GM12878 (cell line): ENCODE data around the gene OR2B2.

Experiments
- CBFB ChIP-seq: IDR thresholded peaks from 2 replicates; pipeline ENCODE4 v1.6.1; 2016; ENCODE audit warnings: antibody characterized with exemption, low read depth
- CHD1 ChIP-seq: IDR thresholded peaks from 2 replicates; pipeline ENCODE4 v1.6.1; 2012; ENCODE audit warnings: low read depth, low read length, improper control_type of control experiment
- JUNB ChIP-seq: IDR thresholded peaks from 2 replicates; pipeline ENCODE4 v1.6.1; 2016; ENCODE audit warnings: antibody characterized with exemption, mild to moderate bottlenecking
- JUND ChIP-seq: IDR thresholded peaks from 2 replicates; pipeline ENCODE4 v1.6.1; 2012; ENCODE audit warnings: low read depth, mild to moderate bottlenecking, low read length, improper control_type of control experiment, moderate library complexity
- MYC ChIP-seq: IDR thresholded peaks from 2 replicates; pipeline ENCODE4 v1.6.1; 2011; ENCODE audit warnings: mild to moderate bottlenecking, low read length, moderate library complexity, inconsistent platforms; ENCODE audit not compliant: insufficient read depth, insufficient replicate concordance, insufficient read length, severe bottlenecking
- NBN ChIP-seq: fragments of 450-650 bp; IDR thresholded peaks from 2 replicates; pipeline ENCODE4 v1.6.1; 2016
- NFYA ChIP-seq: IDR thresholded peaks from 2 replicates; pipeline ENCODE4 v1.6.1; 2011; ENCODE audit warnings: low read depth, mild to moderate bottlenecking, low read length, improper control_type of control experiment, borderline replicate concordance
- NRF1 ChIP-seq: conservative IDR thresholded peaks from 2 replicates; pipeline ENCODE4 v1.6.1; 2011; ENCODE audit warnings: mild to moderate bottlenecking, low read depth, low read length, improper control_type of control experiment
- POLR2A ChIP-seq: IDR thresholded peaks from 2 replicates; pipeline ENCODE4 v1.6.1; 2011; ENCODE audit warnings: low read depth, mild to moderate bottlenecking, low read length
- RBBP5 ChIP-seq: fragments of 200-600 bp; sonication (generic); conservative IDR thresholded peaks from 2 replicates; pipeline ENCODE4 v1.6.1; 2016
- TF ChIP-seq, protein P1 (sequence below), 3 experiments: IDR thresholded peaks in 2 of 3; conservative IDR thresholded peaks in 1 of 3; 2 replicates each; pipeline ENCODE4 v1.5.1; 2011; ENCODE audit warnings: low read depth in 3 of 3, low read length in 3 of 3, mild to moderate bottlenecking in 3 of 3, control low read depth in 2 of 3, moderate library complexity in 2 of 3, inconsistent platforms in 1 of 3, mixed read lengths in 1 of 3; ENCODE audit not compliant: control insufficient read depth in 2 of 3, insufficient read depth in 1 of 3; ENCODE audit errors: extremely low read depth in 1 of 3
- TF ChIP-seq, protein P2 (sequence below): IDR thresholded peaks from 2 replicates; pipeline ENCODE4 v1.6.1; 2011; ENCODE audit warnings: low read depth, low read length, improper control_type of control experiment, borderline replicate concordance
- TF ChIP-seq, protein P3 (sequence below): fragments of 450-650 bp; IDR thresholded peaks from 2 replicates; pipeline ENCODE4 v1.6.1; 2017; ENCODE audit warnings: mild to moderate bottlenecking

DNA sequence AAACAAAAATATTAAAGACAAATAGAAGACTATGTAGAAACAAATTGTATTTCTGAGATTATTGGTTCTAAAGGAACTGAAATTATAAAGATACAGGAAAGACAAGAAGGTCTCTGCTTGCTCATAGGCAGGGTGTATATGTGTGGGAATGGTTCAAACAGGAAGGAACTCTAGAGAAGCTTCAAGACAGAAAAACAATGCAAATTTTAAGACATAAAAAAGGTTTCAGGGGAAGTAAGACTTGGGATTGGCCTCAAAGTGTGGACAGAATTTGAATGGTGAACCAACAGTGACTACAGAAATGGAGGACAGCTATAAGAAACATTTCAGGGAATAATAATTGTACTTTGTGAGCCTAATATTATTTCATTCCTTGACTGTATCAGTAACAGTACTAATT, 50.3 kb downstream of the OR2B2 start:
- TF ChIP-seq POLR2A (no peak), CHD1 (no peak), NBN (no peak), JUNB (no peak), CBFB (no peak), NRF1 (no peak), JUND (no peak), RBBP5 (no peak), MYC (no peak), NFYA (no peak)
- TF ChIP-seq, protein P1, sequence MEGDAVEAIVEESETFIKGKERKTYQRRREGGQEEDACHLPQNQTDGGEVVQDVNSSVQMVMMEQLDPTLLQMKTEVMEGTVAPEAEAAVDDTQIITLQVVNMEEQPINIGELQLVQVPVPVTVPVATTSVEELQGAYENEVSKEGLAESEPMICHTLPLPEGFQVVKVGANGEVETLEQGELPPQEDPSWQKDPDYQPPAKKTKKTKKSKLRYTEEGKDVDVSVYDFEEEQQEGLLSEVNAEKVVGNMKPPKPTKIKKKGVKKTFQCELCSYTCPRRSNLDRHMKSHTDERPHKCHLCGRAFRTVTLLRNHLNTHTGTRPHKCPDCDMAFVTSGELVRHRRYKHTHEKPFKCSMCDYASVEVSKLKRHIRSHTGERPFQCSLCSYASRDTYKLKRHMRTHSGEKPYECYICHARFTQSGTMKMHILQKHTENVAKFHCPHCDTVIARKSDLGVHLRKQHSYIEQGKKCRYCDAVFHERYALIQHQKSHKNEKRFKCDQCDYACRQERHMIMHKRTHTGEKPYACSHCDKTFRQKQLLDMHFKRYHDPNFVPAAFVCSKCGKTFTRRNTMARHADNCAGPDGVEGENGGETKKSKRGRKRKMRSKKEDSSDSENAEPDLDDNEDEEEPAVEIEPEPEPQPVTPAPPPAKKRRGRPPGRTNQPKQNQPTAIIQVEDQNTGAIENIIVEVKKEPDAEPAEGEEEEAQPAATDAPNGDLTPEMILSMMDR (IDR thresholded peaks at IDR 0.05 in 2 of 3, conservative IDR thresholded peaks at IDR 0.05 in 1 of 3; ENCODE audit: control insufficient read depth in 2 of 3, extremely low read depth in 1 of 3, insufficient read depth in 1 of 3, low read depth in 3 of 3, low read length in 3 of 3): no peak
- TF ChIP-seq, protein P2, sequence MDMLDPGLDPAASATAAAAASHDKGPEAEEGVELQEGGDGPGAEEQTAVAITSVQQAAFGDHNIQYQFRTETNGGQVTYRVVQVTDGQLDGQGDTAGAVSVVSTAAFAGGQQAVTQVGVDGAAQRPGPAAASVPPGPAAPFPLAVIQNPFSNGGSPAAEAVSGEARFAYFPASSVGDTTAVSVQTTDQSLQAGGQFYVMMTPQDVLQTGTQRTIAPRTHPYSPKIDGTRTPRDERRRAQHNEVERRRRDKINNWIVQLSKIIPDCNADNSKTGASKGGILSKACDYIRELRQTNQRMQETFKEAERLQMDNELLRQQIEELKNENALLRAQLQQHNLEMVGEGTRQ: no peak
- TF ChIP-seq, protein P3, sequence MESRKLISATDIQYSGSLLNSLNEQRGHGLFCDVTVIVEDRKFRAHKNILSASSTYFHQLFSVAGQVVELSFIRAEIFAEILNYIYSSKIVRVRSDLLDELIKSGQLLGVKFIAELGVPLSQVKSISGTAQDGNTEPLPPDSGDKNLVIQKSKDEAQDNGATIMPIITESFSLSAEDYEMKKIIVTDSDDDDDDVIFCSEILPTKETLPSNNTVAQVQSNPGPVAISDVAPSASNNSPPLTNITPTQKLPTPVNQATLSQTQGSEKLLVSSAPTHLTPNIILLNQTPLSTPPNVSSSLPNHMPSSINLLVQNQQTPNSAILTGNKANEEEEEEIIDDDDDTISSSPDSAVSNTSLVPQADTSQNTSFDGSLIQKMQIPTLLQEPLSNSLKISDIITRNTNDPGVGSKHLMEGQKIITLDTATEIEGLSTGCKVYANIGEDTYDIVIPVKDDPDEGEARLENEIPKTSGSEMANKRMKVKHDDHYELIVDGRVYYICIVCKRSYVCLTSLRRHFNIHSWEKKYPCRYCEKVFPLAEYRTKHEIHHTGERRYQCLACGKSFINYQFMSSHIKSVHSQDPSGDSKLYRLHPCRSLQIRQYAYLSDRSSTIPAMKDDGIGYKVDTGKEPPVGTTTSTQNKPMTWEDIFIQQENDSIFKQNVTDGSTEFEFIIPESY: no peak
